Measurements from ENCODE around the gene TRIM54.

The TRIM54 gene

DNA sequence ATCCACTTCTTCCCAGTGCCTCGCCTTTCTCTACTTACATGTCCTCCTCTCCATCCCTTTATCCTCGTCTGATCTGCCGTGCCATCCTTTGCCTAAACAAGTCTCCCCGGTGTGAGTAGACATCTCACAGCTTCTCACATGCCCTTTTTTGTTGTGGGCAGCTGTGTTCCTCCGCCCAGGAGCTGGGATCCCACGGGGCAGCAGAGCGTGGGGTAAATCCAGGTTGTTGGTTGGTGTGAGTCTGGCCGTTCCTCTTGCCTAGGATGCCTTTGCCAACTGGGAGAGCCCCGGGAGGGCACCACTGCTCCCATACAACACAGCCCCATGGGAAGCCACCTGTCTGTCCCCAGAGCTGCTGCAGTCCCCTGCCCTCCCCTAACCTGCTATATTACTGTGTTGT is 41.8 kb upstream of the TRIM54 start:
- H3K4me3 ChIP-seq (replicated peaks; ENCODE audit: low read depth, low read length) = no peak overlapping the region
- TF ChIP-seq, protein P1, sequence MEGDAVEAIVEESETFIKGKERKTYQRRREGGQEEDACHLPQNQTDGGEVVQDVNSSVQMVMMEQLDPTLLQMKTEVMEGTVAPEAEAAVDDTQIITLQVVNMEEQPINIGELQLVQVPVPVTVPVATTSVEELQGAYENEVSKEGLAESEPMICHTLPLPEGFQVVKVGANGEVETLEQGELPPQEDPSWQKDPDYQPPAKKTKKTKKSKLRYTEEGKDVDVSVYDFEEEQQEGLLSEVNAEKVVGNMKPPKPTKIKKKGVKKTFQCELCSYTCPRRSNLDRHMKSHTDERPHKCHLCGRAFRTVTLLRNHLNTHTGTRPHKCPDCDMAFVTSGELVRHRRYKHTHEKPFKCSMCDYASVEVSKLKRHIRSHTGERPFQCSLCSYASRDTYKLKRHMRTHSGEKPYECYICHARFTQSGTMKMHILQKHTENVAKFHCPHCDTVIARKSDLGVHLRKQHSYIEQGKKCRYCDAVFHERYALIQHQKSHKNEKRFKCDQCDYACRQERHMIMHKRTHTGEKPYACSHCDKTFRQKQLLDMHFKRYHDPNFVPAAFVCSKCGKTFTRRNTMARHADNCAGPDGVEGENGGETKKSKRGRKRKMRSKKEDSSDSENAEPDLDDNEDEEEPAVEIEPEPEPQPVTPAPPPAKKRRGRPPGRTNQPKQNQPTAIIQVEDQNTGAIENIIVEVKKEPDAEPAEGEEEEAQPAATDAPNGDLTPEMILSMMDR (IDR thresholded peaks at IDR 0.05; ENCODE audit: low read depth, low read length, missing control alignments) = no peak
- no peak for DNase-seq (ENCODE audit: extremely low read depth, low read depth)

DNA sequence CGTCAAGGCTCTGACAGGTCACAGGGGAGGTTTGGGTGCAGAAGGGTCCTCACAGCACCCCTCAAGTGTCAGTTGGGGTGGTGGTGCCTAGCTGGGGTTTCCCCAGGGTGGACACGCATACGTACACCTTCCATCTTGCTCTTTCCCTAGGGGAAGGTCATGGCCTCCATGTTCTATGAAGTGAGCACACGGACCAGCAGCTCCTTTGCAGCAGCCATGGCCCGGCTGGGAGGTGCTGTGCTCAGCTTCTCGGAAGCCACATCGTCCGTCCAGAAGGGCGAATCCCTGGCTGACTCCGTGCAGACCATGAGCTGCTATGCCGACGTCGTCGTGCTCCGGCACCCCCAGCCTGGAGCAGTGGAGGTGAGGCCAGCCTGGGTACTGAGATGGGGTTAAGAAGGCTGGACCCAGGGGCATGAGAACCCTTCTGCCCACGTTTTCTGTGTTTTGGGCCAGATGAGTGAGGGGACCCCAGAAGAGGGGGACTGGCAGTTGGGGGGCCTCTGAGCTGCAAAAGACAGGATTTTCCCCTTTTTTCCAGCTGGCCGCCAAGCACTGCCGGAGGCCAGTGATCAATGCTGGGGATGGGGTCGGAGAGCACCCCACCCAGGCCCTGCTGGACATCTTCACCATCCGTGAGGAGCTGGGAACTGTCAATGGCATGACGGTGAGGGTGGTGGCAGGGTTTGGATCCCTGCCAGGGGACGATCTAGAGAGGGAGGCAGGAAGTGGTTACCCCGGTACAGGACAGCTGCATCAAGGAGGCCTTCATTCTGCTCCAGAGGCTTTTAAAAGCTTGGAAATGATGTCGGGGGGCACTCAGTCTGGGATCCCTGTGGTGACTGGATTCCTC is 40.2 kb upstream of the TRIM54 start:
- TF ChIP-seq, protein P1 (IDR thresholded peaks at IDR 0.05; ENCODE audit: low read depth, low read length, missing control alignments) = no peak
- no peak for DNase-seq (ENCODE audit: extremely low read depth, low read depth)
- no peak overlapping the region for H3K4me3 ChIP-seq (replicated peaks; ENCODE audit: low read depth, low read length)

DNA sequence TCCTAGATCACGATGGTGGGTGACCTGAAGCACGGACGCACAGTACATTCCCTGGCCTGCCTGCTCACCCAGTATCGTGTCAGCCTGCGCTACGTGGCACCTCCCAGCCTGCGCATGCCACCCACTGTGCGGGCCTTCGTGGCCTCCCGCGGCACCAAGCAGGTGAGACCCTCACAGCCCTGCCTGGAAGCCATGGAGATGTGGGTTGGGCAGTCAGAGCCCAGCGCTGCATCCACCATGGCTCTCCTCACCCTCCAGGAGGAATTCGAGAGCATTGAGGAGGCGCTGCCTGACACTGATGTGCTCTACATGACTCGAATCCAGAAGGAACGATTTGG is 39.6 kb upstream of the TRIM54 start:
- DNase-seq (ENCODE audit: extremely low read depth, low read depth) = no peak
- H3K4me3 ChIP-seq (replicated peaks; ENCODE audit: low read depth, low read length) = no peak overlapping the region
- TF ChIP-seq, protein P1 (IDR thresholded peaks at IDR 0.05; ENCODE audit: low read depth, low read length, missing control alignments) = no peak

DNA sequence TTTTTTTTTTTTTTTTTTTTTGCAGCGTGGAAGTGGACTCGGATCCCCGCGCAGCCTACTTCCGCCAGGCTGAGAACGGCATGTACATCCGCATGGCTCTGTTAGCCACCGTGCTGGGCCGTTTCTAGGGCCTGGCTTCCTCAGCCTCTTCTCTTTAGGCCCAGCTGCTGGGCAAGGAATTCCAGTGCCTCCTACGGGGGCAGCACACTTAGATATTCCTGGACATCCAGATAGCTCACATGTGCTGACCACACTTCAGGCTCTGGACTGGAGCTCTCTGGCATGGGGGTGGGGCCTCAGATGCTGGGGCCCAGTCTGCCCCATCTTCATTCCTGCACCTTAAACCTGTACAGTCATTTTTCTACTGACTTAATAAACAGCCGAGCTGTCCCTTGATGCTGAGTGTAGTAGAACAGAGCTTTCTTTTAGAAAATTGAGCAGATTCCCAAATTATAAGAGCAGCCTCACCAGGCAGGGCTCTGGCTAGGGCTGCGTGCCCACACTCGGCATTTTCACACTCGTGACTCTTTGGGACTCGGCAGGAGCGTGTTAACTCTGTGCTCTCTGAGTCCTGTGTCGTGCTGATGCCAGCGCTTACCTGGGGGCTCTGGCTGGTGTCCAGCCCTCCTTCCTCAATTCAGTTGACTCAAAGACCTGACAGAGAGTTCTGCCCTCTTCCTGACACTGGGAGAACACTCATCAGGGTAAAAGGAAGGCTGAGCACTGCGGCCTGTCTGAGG is 38.7 kb upstream of the TRIM54 start:
- no peak for DNase-seq (ENCODE audit: extremely low read depth, low read depth)
- no peak overlapping the region for H3K4me3 ChIP-seq (replicated peaks; ENCODE audit: low read depth, low read length)
- TF ChIP-seq, protein P1 (IDR thresholded peaks at IDR 0.05; ENCODE audit: low read depth, low read length, missing control alignments) = no peak

DNA sequence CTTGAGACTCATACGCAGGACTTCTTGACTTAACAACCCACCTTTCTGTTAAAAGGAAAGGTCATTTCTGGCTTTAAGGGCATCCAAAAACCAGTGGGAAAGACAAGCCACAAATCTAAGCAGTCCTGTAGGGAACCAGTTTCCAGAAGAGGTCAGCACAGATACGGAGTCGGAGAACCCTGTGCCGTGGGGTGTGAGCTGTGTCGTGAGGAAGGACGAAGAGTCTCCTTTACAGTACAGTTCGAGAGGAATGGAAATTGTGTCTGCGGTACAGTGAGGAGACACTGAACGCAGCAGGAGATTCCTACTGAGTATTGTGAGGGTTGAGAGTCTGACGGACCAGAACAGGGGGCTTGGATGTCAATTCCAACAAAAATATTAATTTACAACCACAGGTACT is 37.1 kb upstream of the TRIM54 start:
- DNase-seq (ENCODE audit: extremely low read depth, low read depth) = no peak
- TF ChIP-seq, protein P1 (IDR thresholded peaks at IDR 0.05; ENCODE audit: low read depth, low read length, missing control alignments) = no peak
- no peak overlapping the region for H3K4me3 ChIP-seq (replicated peaks; ENCODE audit: low read depth, low read length)

DNA sequence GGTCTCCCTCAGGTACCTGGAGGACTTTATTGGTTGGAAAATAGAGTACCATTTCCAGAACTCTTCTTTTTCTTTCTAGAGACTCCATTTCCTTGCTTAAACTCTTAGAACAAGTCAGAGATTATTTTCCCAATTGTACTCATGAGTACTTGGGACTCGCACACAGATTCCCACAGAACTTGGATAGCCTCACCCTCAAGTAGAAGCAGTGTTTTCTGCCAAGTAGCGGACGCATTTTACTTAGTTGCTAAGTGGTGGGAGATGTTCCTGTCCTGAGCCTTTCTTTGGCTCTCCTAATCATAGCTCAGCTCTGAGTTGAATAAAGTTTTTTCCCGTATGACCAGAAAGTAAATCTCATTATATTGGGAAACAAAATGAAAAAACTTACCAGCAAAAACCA is 36.6 kb upstream of the TRIM54 start:
- H3K4me3 ChIP-seq (replicated peaks; ENCODE audit: low read depth, low read length) = no peak overlapping the region
- no peak for DNase-seq (ENCODE audit: extremely low read depth, low read depth)
- TF ChIP-seq, protein P1 (IDR thresholded peaks at IDR 0.05; ENCODE audit: low read depth, low read length, missing control alignments) = no peak
